Gastrocnemius medialis (tissue), 4 donors: ENCODE results near the gene RWDD2A. TPM values are rescaled to one million over a fixed set of nuclear protein-coding genes. Genes with fewer than 3 reads are reported as not detected.

Experiments
- ATAC-seq, 2 donors: fragments of 150-250 bp; one replicate each; pipeline ENCODE4 v1.9.1; 2016
- DNase-seq, 2 donors: peaks; one replicate each; pipeline ENCODE4 v3.0.0-alpha.2; 2019
- H3K27ac ChIP-seq, 4 donors: fragments of 200-600 bp; sonication (generic); 1 replicate in 1 of 4; 2 replicates in 3 of 4; pipeline ENCODE4 v1.5.1; 2016 to 2018; ENCODE audit warnings: mild to moderate bottlenecking in 2 of 4, moderate library complexity in 1 of 4
- H3K27me3 ChIP-seq, 3 donors: fragments of 200-600 bp; sonication (generic) in 2 of 3; 1 replicate in 1 of 3; 2 replicates in 2 of 3; pipeline versions ENCODE4 v1.5.1 to v1.6.0; 2016 to 2019; ENCODE audit warnings: mild to moderate bottlenecking in 1 of 3, moderate library complexity in 1 of 3
- H3K36me3 ChIP-seq, 2 donors: fragments of 200-600 bp; sonication (generic) in 1 of 2; one replicate each; pipeline ENCODE4 v1.5.1; 2017 to 2018
- H3K4me1 ChIP-seq, 2 donors: fragments of 200-600 bp; sonication (generic) in 1 of 2; one replicate each; pipeline ENCODE4 v1.5.1; 2016 to 2017; ENCODE audit warnings: mild to moderate bottlenecking in 2 of 2
- H3K4me3 ChIP-seq, 4 donors: fragments of 200-600 bp; sonication (generic) in 3 of 4; 1 replicate in 1 of 4; 2 replicates in 3 of 4; pipeline ENCODE4 v1.5.1; 2016 to 2019; ENCODE audit warnings: mild to moderate bottlenecking in 2 of 4
- H3K9me3 ChIP-seq, 3 donors: fragments of 200-600 bp; sonication (generic) in 2 of 3; 1 replicate in 1 of 3; 2 replicates in 2 of 3; pipeline ENCODE4 v1.5.1; 2016 to 2019
- CTCF ChIP-seq, 5 experiments: fragments of 450-650 bp in 3 of 5; fragments of 200-600 bp in 2 of 5; sonication (generic) in 2 of 5; IDR thresholded peaks in 4 of 5; conservative IDR thresholded peaks in 1 of 5; 1 replicate in 4 of 5; 2 replicates in 1 of 5; pipeline ENCODE4 v1.5.1; 2016 to 2019; ENCODE audit warnings: antibody characterized with exemption in 5 of 5, mild to moderate bottlenecking in 3 of 5, moderate library complexity in 3 of 5
- POLR2A ChIP-seq, 2 donors: fragments of 450-650 bp; IDR thresholded peaks; one replicate each; pipeline ENCODE4 v1.6.1; 2017; ENCODE audit warnings: antibody characterized with exemption in 2 of 2, mild to moderate bottlenecking in 2 of 2, moderate library complexity in 2 of 2
- in situ Hi-C, 4 donors: fragments of 200-750 bp; cut with MboI; loops; one replicate each; pipeline versions ENCODE4 v1.15.0 to v1.8.0; 2017; ENCODE audit warnings: low sequenced_read_pairs in 4 of 4
- intact Hi-C: fragments of 100-400 bp; cut with DNase I; formaldehyde crosslinking; loops from one replicate; pipeline ENCODE4 v1.15.1; 2023; ENCODE audit warnings: low total_unique reads
- total RNA-seq, 4 donors: library from RNA; depleted of rRNA; stranded (reverse); fragments of >200 nt; gene quantifications; one replicate each; pipeline versions ENCODE4 v1.1.0 to v1.2.3, GENCODE V29; 2016

The RWDD2A gene
- total RNA-seq, 4 donors from 2014 or later, result 0.61 to 1.9 (median 1.2) TPM

DNA sequence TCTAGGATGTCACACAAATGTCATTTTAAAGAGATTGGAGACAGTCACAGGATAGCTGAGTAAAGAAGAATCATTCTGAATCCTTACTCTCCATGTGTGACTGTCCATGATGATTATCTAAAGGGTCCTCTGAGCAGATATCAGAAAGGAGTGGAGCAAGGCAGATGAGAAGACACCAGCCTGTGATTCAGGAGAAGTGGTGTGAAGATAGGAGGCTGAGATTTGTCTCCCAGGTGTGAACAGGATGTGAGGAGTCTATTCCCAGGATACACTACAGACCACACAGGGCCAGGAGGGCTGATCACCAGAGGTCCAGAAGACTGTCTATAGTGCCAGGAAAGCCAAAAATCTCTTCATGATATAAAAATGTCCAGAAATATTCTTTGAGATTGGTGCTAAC is 27.0 kb downstream of the RWDD2A start:
- Histone ChIP-seq H3K36me3 (no peaks in the 10 kb centered on the region), H3K4me1 (peaks cover 7% of the 10 kb centered on the region in 2 donors), H3K27me3 (no peaks in the 10 kb centered on the region), H3K9me3 (no peaks in the 10 kb centered on the region), H3K4me3 (no peak overlapping the region), H3K27ac (no peak overlapping the region)
- ATAC-seq, result no peak
- in situ Hi-C loops, result loop anchor here (5.0 to 10.0 kb wide), 2 partner anchors 295 to 297 kb away; partner anchors contain the start of gene PRSS35 (in 1 of the 4)
- no peak for DNase-seq
- TF ChIP-seq CTCF (IDR thresholded peaks at IDR 0.05 in 4 of 5, conservative IDR thresholded peaks at IDR 0.05 in 1 of 5), result no peak
- no peak for TF ChIP-seq POLR2A (IDR thresholded peaks at IDR 0.05)
- intact Hi-C loops, result no loop called here

DNA sequence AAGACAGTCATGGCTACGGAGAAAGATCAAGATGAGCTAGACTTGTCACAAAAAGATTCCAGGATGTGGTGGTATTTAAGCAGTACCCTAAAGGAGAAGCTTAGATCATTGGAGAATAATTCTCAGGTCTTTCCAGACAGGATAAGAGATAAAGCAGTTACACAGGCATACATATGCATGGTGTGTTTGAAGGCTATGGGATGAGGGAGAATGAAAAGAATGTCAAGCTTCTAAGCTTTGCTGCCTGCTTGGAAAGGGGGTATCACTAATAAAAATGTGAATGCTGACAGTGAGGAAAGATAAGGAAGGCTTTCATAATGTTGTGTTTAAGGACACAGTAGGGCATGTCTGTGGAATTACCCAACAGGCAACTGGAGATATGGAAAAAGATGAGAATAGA is 28.1 kb downstream of the RWDD2A start:
- H3K9me3 ChIP-seq, result no peaks in the 10 kb centered on the region
- in situ Hi-C loops (loop anchor here (5.0 to 10.0 kb wide), 2 partner anchors 294 to 296 kb away; partner anchors contain the start of gene PRSS35 (in 1 of the 4)), intact Hi-C loops (no loop called here)
- no peak for DNase-seq
- no peaks in the 10 kb centered on the region for H3K27me3 ChIP-seq
- H3K36me3 ChIP-seq, result no peaks in the 10 kb centered on the region
- H3K27ac ChIP-seq, result no peak overlapping the region
- H3K4me1 ChIP-seq, result peaks cover 7% of the 10 kb centered on the region in 2 donors
- TF ChIP-seq POLR2A (IDR thresholded peaks at IDR 0.05) (no peak), CTCF (IDR thresholded peaks at IDR 0.05 in 4 of 5, conservative IDR thresholded peaks at IDR 0.05 in 1 of 5) (no peak)
- no peak for ATAC-seq
- no peak overlapping the region for H3K4me3 ChIP-seq

GRCh38 chr6:83221889-83222479 is 28.8 kb downstream of the RWDD2A start:
- TF ChIP-seq POLR2A (IDR thresholded peaks at IDR 0.05), result no peak
- peak in 4 of 5 experiments; percentile 24 to 48 (median 32) for TF ChIP-seq CTCF (IDR thresholded peaks at IDR 0.05 in 4 of 5, conservative IDR thresholded peaks at IDR 0.05 in 1 of 5)
- in situ Hi-C loops, result loop anchor here (5.0 to 10.0 kb wide), 2 partner anchors 293 to 295 kb away; partner anchors contain the start of gene PRSS35 (in 1 of the 4)
- DNase-seq, result no peak
- H3K4me1 ChIP-seq, result peaks cover 7% of the 10 kb centered on the region in 2 donors
- no peaks in the 10 kb centered on the region for H3K9me3 ChIP-seq
- no peak for ATAC-seq
- intact Hi-C loops, result loop anchor here (1.0 kb wide), 1 partner anchor 293 kb away; no protein-coding TSS in a partner anchor
- no peak overlapping the region for H3K27ac ChIP-seq
- H3K27me3 ChIP-seq, result no peaks in the 10 kb centered on the region
- no peak overlapping the region for H3K4me3 ChIP-seq
- H3K36me3 ChIP-seq, result no peaks in the 10 kb centered on the region

DNA sequence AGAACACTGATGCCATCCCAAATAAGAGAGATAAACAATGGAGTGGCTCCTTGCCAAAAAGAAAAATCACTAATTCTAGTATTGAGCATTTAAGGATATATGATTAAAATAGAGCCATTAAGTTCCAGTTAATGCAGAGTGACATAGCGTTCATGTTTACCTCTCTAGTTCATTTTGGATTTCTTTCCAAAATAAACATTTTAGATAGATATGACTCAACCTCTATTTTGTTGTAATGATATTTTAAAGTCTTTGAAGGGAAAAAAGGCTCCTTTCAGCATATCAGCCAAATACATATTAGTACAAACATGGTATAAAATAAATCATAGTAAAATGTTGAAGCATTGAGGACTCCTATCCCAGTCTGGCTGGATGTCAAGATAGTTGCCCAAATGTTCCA is 33.4 kb downstream of the RWDD2A start:
- in situ Hi-C loops, result loop anchor here in 1 of 4 donors (10.0 kb wide), 1 partner anchor 288 kb away; the partner anchor contains the start of gene PRSS35

More for the DNA sequence above, 33.4 kb downstream of the RWDD2A start:
- Histone ChIP-seq H3K27ac (no peak overlapping the region), H3K27me3 (no peaks in the 10 kb centered on the region), H3K4me3 (no peak overlapping the region), H3K36me3 (no peaks in the 10 kb centered on the region), H3K9me3 (no peaks in the 10 kb centered on the region), H3K4me1 (no peaks in the 10 kb centered on the region)
- no peak for TF ChIP-seq CTCF (IDR thresholded peaks at IDR 0.05 in 4 of 5, conservative IDR thresholded peaks at IDR 0.05 in 1 of 5)
- no peak for TF ChIP-seq POLR2A (IDR thresholded peaks at IDR 0.05)
- ATAC-seq (no peak), DNase-seq (no peak)
- intact Hi-C loops, result no loop called here
